Measurements from ENCODE around the gene PCDHB15.
"Not testable (repeated sequence)": the region's sequence is repeated elsewhere in the genome, so short reads cannot be mapped to it uniquely, and the experiment has no call there.

Gene PCDHB15

DNA sequence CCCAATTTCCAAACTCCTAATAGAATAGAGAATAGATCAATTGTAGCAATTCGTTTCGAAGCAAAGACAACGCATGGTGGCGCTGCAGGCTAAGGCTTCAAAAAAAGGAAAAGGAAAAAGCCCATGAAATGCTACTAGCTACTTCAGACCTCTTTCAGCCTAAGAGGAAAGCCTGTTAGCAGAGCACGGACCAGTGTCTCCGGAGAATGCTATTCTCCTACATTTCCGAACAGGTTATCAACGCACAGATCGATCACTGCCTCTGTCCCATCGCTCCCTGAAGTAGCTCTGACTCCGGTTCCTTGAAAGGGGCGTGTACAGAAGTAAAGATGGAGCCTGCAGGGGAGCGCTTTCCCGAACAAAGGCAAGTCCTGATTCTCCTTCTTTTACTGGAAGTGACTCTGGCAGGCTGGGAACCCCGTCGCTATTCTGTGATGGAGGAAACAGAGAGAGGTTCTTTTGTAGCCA is at the start of gene PCDHB15:
Gene PCDHB15 (plus strand): TSS at position 146 of the 468 bp plus-strand sequence. CDS start 184 bp downstream, at position 330.
- DNase-seq = peak in 1 of 6 experiments; percentile 11

DNA sequence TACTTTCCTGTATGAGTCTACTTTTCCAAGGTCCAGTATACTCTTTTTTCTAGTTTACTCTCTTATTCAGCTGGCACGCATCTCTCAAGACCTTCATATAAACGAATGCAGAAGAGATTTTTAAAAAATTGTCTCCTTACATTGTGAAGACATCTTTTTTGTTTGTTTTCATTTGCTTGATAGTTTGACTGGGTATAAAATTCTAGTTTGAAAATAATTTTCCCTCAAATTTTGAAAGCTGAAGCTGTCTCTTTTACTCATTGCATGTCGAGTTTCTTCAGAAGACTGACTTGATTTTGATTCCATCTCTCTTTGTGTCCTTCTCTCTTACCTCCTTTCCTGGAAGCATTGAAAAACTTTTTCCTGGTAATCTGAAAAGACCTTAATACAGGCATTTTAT is 48.8 kb upstream of the PCDHB15 start:
- no peak for DNase-seq

DNA sequence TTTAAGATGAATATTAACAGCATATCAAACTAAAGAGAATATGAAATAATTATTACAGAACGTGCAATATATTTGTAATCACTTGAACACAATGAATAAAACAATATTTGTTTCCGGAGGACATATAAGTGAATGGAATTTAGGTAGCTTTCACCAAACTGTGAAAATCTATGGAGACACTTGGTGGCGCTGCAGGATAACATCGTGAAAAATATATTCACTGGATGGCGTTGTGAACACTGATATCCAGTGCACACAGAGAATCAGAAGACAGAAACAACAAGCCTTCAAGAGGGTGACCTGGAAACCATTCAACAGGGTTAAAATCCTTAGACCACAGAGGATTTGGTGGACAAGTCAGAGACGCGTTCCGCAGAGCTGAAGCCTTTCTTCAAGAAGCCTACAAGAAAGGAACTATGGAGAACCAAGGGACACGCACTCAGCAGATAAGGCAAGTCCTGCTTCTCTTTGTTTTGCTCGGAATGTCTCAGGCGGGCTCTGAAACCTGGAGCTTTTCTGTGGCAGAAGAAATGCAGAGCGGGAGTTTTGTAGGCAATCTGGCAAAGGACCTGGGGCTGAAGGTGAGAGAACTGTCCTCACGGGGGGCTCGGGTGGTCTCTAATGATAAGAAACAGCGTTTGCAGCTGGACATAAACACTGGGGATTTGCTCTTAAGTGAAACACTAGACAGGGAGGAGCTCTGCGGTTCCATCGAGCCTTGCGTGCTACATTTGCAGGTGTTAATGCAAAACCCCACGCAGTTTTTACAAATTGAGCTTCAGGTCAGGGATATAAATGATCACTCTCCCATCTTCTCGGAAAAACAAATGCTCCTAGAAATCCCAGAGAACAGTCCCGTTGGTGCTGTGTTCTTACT is 45.6 kb upstream of the PCDHB15 start, which contains the start of gene PCDHB11:
Gene PCDHB11 (plus strand): TSS at position 269 of the 877 bp plus-strand sequence. CDS start 148 bp downstream, at position 417.
- no peak for DNase-seq

DNA sequence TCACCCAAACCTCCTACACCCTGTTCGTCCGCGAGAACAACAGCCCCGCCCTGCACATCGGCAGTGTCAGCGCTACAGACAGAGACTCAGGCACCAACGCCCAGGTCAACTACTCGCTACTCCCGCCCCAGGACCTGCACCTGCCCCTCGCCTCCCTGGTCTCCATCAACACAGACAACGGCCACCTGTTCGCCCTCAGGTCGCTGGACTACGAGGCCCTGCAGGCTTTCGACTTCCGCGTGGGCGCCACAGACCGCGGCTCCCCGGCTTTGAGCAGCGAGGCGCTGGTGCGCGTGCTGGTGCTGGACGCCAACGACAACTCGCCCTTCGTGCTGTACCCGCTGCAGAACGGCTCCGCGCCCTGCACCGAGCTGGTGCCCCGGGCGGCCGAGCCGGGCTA is 44.1 kb upstream of the PCDHB15 start:
- DNase-seq = not testable (repeated sequence)

DNA sequence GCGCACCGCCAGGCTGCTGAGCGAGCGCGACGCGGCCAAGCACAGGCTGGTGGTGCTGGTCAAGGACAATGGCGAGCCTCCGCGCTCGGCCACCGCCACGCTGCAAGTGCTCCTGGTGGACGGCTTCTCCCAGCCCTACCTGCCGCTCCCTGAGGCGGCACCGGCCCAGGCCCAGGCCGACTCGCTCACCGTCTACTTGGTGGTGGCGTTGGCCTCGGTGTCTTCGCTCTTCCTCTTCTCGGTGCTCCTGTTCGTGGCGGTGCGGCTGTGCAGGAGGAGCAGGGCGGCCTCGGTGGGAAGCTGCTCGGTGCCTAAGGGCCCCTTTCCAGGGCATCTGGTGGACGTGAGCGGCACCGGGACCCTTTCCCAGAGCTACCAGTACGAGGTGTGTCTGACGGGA is 43.5 kb upstream of the PCDHB15 start:
- not testable (repeated sequence) for DNase-seq

DNA sequence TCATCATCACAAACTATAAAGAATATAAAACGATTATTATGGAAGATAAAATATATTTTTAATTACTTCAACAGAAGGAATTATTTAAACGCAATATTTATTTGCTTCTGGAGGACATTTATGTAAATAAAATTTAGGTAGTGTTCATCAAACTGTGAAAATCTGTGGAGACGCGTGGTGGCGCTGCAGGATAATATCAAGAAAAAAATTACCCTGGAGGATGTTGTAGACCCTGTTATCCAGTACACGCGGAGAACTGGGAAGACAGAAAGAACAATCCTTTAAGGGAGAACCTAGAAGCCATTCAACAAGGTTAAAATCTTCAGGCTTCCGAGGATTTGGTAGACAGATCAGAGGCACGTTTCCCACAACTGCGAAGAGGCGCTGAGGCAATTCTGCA is 36.7 kb upstream of the PCDHB15 start, which contains the start of gene PCDHB12:
Gene PCDHB12 (plus strand): TSS at position 242 of the 400 bp plus-strand sequence. CDS start 189 bp downstream, outside the sequence.
- DNase-seq = no peak

DNA sequence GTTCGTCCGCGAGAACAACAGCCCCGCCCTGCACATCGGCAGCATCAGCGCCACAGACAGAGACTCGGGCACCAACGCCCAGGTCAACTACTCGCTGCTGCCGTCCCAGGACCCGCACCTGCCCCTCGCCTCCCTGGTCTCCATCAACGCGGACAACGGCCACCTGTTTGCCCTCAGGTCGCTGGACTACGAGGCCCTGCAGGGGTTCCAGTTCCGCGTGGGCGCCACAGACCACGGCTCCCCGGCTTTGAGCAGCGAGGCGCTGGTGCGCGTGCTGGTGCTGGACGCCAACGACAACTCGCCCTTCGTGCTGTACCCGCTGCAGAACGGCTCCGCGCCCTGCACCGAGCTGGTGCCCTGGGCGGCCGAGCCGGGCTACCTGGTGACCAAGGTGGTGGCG is 34.9 kb upstream of the PCDHB15 start:
- DNase-seq = not testable (repeated sequence)

DNA sequence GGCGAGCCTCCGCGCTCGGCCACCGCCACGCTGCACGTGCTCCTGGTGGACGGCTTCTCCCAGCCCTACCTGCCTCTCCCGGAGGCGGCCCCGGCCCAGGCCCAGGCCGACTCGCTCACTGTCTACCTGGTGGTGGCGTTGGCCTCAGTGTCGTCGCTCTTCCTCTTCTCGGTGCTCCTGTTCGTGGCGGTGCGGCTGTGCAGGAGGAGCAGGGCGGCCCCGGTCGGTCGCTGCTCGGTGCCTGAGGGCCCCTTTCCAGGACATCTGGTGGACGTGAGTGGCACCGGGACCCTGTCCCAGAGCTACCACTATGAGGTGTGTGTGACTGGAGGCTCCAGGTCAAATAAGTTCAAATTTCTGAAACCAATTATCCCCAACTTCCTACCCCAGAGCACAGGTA is 34.3 kb upstream of the PCDHB15 start:
- not testable (repeated sequence) for DNase-seq

DNA sequence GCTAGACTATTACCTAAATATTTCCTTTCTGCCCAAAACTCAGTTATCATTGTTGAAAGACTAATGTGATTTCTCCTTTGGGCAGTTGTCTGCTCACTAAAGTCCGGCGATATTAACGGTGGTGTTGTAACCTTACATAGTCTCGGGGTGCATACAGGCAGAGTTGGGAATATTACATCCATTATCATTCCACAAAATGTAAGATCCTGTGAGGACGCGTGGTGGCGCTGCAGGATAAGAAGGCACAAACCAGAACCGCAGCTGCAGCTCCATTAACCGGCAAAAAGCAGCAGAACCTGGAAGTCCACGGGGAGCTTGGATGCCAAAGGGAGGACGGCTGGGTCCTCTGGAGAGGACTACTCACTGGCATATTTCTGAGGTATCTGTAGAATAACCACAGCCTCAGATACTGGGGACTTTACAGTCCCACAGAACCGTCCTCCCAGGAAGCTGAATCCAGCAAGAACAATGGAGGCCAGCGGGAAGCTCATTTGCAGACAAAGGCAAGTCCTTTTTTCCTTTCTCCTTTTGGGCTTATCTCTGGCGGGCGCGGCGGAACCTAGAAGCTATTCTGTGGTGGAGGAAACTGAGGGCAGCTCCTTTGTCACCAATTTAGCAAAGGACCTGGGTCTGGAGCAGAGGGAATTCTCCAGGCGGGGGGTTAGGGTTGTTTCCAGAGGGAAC is 31.4 kb upstream of the PCDHB15 start, which contains the start of gene PCDHB13:
Gene PCDHB13 (plus strand): TSS at position 264 of the 684 bp plus-strand sequence. CDS start 205 bp downstream, at position 469.
- peak in 1 of 6 experiments; percentile 1 for DNase-seq

DNA sequence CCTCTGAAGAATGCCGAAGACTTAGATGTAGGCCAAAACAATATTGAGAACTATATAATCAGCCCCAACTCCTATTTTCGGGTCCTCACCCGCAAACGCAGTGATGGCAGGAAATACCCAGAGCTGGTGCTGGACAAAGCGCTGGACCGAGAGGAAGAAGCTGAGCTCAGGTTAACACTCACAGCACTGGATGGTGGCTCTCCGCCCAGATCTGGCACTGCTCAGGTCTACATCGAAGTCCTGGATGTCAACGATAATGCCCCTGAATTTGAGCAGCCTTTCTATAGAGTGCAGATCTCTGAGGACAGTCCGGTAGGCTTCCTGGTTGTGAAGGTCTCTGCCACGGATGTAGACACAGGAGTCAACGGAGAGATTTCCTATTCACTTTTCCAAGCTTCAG is 30.6 kb upstream of the PCDHB15 start:
- not testable (repeated sequence) for DNase-seq

DNA sequence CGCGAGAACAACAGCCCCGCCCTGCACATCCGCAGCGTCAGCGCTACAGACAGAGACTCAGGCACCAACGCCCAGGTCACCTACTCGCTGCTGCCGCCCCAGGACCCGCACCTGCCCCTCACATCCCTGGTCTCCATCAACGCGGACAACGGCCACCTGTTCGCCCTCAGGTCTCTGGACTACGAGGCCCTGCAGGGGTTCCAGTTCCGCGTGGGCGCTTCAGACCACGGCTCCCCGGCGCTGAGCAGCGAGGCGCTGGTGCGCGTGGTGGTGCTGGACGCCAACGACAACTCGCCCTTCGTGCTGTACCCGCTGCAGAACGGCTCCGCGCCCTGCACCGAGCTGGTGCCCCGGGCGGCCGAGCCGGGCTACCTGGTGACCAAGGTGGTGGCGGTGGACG is 29.7 kb upstream of the PCDHB15 start:
- not testable (repeated sequence) for DNase-seq

DNA sequence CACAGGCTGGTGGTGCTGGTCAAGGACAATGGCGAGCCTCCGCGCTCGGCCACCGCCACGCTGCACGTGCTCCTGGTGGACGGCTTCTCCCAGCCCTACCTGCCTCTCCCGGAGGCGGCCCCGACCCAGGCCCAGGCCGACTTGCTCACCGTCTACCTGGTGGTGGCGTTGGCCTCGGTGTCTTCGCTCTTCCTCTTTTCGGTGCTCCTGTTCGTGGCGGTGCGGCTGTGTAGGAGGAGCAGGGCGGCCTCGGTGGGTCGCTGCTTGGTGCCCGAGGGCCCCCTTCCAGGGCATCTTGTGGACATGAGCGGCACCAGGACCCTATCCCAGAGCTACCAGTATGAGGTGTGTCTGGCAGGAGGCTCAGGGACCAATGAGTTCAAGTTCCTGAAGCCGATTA is 29.2 kb upstream of the PCDHB15 start:
- not testable (repeated sequence) for DNase-seq

DNA sequence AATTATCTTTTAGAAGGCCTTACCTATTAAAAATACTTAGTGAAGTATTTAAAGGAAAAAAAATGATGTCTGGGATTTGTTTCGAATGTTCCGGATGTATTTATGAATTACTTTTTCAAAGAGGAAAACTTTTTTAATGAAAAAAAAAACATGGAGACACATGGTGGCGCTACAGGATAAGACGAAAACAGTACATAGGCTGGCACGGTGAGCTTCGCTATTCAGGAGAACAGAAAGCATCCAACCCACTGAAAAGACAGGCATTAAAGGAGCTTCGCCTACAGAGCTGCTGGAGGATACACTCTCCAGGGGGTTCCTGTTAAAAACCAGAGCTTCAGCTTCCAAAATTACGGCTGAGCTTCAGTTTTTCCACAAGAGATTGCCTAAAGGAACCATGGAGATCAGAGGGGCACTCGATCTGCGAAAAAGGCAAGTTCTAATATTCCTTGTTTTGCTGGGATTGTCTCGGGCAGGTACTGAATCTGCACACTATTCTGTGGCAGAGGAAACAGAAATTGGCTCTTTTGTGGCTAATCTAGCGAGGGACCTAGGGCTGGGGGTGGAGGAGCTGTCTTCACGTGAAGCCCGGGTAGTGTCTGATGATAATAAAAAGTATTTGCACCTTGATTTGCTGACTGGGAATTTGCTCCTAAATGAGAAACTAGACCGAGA is 21.9 kb upstream of the PCDHB15 start, which contains the start of gene PCDHB14:
Gene PCDHB14 (plus strand): TSS at position 232 of the 672 bp plus-strand sequence. CDS start 163 bp downstream, at position 395.
- DNase-seq = peak in 1 of 6 experiments; percentile 4

DNA sequence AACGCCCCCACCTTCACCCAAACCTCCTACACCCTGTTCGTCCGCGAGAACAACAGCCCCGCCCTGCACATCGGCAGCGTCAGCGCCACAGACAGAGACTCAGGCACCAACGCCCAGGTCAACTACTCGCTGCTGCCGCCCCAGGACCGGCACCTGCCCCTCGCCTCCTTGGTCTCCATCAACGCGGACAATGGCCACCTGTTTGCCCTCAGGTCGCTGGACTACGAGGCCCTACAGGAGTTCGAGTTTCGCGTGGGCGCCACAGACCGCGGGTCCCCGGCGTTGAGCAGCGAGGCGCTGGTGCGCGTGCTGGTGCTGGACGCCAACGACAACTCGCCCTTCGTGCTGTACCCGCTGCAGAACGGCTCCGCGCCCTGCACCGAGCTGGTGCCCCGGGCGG is 20.4 kb upstream of the PCDHB15 start:
- not testable (repeated sequence) for DNase-seq

DNA sequence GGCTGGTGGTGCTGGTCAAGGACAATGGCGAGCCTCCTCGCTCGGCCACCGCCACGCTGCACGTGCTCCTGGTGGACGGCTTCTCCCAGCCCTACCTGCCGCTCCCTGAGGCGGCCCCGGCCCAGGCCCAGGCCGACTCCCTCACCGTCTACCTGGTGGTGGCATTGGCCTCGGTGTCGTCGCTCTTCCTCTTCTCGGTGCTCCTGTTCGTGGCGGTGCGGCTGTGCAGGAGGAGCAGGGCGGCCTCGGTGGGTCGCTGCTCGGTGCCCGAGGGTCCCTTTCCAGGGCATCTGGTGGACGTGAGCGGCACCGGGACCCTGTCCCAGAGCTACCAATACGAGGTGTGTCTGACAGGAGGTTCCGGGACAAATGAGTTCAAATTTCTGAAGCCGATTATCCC is 19.8 kb upstream of the PCDHB15 start:
- not testable (repeated sequence) for DNase-seq

DNA sequence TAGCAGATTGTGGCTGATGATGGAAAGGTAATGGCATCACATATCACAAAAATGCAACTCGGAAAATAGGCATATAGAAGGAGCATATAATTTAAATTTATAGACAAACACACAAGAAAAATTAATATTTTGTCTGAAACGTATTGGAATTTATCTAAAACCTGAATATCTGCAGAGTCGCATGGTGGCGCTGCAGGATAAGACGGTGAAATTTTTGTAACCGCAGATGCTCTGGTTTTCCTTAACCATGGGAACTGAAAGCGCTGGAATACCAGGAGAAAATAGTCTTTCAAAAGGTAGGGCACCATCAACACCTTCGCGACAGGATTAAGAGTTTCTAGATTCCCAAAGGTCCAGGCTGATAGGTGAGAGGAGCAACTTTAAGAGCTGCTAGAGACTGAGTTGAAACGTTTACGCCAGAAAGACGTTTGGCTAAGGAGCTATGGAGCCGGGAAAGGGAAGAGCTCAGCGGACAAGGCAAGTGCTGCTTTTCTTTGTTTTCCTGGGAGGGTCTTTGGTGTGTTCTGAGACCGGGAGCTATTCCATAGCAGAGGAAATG is 11.0 kb upstream of the PCDHB15 start:
- DNase-seq = no peak

DNA sequence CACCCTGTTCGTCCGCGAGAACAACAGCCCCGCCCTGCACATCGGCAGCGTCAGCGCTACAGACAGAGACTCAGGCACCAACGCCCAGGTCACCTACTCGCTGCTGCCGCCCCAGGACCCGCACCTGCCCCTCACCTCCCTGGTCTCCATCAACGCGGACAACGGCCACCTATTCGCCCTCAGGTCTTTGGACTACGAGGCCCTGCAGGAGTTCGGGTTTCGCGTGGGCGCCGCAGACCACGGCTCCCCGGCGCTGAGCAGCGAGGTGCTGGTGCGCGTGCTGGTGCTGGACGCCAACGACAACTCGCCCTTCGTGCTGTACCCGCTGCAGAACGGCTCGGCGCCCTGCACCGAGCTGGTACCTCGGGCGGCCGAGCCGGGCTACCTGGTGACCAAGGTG is 9.3 kb upstream of the PCDHB15 start:
- not testable (repeated sequence) for DNase-seq

DNA sequence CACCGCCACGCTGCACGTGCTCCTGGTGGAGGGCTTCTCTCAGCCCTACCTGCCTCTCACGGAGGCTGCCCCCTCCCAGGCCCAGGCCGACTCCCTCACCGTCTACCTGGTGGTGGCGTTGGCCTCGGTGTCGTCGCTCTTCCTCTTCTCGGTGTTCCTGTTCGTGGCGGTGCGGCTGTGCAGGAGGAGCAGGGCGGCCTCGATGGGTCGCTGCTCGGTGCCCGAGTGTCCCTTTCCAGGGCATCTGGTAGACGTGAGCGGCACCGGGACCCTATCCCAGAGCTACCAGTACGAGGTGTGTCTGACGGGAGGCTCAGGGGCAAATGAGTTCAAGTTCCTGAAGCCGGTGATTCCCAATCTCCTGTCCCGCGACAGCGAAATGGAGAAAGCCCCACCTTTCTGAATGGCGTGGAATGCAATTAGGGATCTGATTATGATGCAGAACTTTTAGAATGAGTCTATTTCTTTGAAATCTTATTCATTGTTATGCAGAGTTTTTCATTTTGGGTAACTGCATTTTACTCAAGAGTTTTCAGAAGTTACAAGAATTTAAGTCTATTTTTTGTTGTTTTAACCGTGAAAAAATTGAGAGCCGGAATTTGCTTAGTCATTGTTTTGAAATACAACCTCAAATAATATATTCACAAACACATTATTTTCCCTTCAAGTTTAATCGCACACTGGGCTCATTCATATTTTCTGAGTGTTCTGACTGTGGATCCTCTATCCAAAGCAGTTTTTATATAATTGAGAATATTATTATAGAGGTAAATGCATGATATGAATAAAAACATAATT is 8.5 kb upstream of the PCDHB15 start:
- DNase-seq = no peak

DNA sequence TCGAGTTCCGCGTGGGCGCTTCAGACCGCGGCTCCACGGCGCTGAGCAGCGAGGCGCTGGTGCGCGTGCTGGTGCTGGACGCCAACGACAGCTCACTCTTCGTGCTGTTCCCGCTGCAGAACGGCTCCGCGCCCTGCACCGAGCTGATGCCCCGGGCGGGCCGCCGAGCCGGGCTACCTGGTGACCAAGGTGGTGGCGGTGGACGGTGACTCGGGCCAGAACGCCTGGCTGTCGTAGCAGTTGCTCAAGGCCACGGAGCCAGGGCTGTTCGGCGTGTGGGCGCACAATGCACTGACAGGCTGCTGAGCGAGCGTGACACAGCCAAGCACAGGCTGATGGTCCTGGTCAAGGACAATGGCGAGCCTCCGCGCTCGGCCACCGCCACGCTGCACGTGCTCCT is 3.7 kb upstream of the PCDHB15 start:
- no peak for DNase-seq

DNA sequence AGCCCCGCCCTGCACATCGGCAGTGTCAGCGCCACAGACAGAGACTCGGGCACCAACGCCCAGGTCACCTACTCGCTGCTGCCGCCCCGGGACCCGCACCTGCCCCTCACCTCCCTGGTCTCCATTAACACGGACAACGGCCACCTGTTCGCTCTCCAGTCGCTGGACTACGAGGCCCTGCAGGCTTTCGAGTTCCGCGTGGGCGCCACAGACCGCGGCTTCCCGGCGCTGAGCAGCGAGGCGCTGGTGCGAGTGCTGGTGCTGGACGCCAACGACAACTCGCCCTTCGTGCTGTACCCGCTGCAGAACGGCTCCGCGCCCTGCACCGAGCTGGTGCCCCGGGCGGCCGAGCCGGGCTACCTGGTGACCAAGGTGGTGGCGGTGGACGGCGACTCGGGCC is 1.8 kb downstream of the PCDHB15 start:
- DNase-seq = not testable (repeated sequence)

DNA sequence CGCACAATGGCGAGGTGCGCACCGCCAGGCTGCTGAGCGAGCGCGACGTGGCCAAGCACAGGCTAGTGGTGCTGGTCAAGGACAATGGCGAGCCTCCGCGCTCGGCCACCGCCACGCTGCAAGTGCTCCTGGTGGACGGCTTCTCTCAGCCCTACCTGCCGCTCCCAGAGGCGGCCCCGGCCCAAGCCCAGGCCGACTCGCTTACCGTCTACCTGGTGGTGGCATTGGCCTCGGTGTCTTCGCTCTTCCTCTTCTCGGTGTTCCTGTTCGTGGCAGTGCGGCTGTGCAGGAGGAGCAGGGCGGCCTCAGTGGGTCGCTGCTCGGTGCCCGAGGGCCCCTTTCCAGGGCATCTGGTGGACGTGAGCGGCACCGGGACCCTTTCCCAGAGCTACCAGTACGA is 2.2 kb downstream of the PCDHB15 start:
- not testable (repeated sequence) for DNase-seq
